Liver (tissue), 9 donors: ENCODE measurements around the gene VGLL3. TPM values are rescaled to one million over a fixed set of nuclear protein-coding genes. Genes with fewer than 3 reads are reported as not detected.

Source experiments
- DNase-seq: peaks from one replicate; pipeline ENCODE4 v3.0.0-alpha.2; 2017; ENCODE audit warnings: low spot score
- H3K27ac ChIP-seq, 2 donors: one replicate each; pipeline ENCODE4 v1.7.0; 2013; ENCODE audit warnings: inconsistent platforms in 2 of 2, low read length in 2 of 2, control low read depth in 1 of 2, low read depth in 1 of 2, mild to moderate bottlenecking in 1 of 2
- H3K27me3 ChIP-seq, 4 donors: one replicate each; pipeline versions ENCODE4 v1.6.1 to v1.7.0; 2013; ENCODE audit warnings: low read length in 3 of 4, inconsistent platforms in 1 of 4, mild to moderate bottlenecking in 1 of 4, moderate library complexity in 1 of 4; ENCODE audit not compliant: control insufficient read depth in 4 of 4, insufficient read depth in 4 of 4
- H3K36me3 ChIP-seq, 4 donors: one replicate each; pipeline versions ENCODE4 v1.6.1 to v1.7.0; 2013; ENCODE audit warnings: low read length in 3 of 4, mild to moderate bottlenecking in 3 of 4, low read depth in 1 of 4, moderate library complexity in 1 of 4; ENCODE audit not compliant: control insufficient read depth in 4 of 4, insufficient read depth in 3 of 4
- H3K4me1 ChIP-seq, 4 donors: one replicate each; pipeline versions ENCODE4 v1.6.1 to v1.7.0; 2013; ENCODE audit warnings: low read length in 3 of 4, mild to moderate bottlenecking in 3 of 4, moderate library complexity in 1 of 4; ENCODE audit not compliant: control insufficient read depth in 4 of 4, insufficient read depth in 4 of 4
- H3K4me3 ChIP-seq, 3 donors: one replicate each; pipeline versions ENCODE4 v1.6.1 to v1.7.0; 2013; ENCODE audit warnings: low read length in 3 of 3, control low read depth in 1 of 3, low read depth in 1 of 3, mild to moderate bottlenecking in 1 of 3
- H3K9ac ChIP-seq, 2 donors: one replicate each; pipeline ENCODE4 v1.7.0; 2013; ENCODE audit warnings: low read length in 2 of 2, mild to moderate bottlenecking in 2 of 2, moderate library complexity in 2 of 2, control low read depth in 1 of 2, low read depth in 1 of 2
- H3K9me3 ChIP-seq, 4 donors: one replicate each; pipeline versions ENCODE4 v1.6.1 to v1.7.0; 2013; ENCODE audit warnings: low read length in 3 of 4; ENCODE audit not compliant: control insufficient read depth in 4 of 4
- ATF3 ChIP-seq: IDR thresholded peaks from 2 replicates; pipeline ENCODE4 v1.6.1; 2016; ENCODE audit warnings: antibody characterized with exemption
- CTCF ChIP-seq: fragments of 150-350 bp; IDR thresholded peaks from 2 replicates; pipeline ENCODE4 v1.5.1; 2017; ENCODE audit warnings: improper control_type of control experiment, low read depth, low read length; ENCODE audit not compliant: missing input control
- EGR1 ChIP-seq, 2 donors: IDR thresholded peaks; 2 replicates each; pipeline ENCODE4 v1.6.1; 2016 to 2018; ENCODE audit warnings: antibody characterized with exemption in 2 of 2, low read depth in 2 of 2
- FOXA1 ChIP-seq: IDR thresholded peaks from 2 replicates; pipeline ENCODE4 v1.6.1; 2016; ENCODE audit warnings: antibody characterized with exemption
- FOXA2 ChIP-seq: IDR thresholded peaks from 2 replicates; pipeline ENCODE4 v1.6.1; 2016; ENCODE audit warnings: antibody characterized with exemption
- GABPA ChIP-seq, 2 donors: IDR thresholded peaks in 1 of 2; conservative IDR thresholded peaks in 1 of 2; 2 replicates each; pipeline ENCODE4 v1.6.1; 2016; ENCODE audit warnings: antibody characterized with exemption in 2 of 2, mild to moderate bottlenecking in 1 of 2, moderate library complexity in 1 of 2
- HNF4A ChIP-seq, 2 donors: conservative IDR thresholded peaks; 2 replicates each; pipeline ENCODE4 v1.6.1; 2016; ENCODE audit warnings: antibody characterized with exemption in 2 of 2, mild to moderate bottlenecking in 2 of 2
- HNF4G ChIP-seq: IDR thresholded peaks from 2 replicates; pipeline ENCODE4 v1.6.1; 2016; ENCODE audit warnings: antibody characterized with exemption
- JUND ChIP-seq, 2 donors: IDR thresholded peaks; 2 replicates each; pipeline ENCODE4 v1.6.1; 2016; ENCODE audit warnings: antibody characterized with exemption in 2 of 2
- MAX ChIP-seq: IDR thresholded peaks from 2 replicates; pipeline ENCODE4 v1.6.1; 2016; ENCODE audit warnings: antibody characterized with exemption
- NR2F2 ChIP-seq: IDR thresholded peaks from 2 replicates; pipeline ENCODE4 v1.6.1; 2016; ENCODE audit warnings: antibody characterized with exemption
- RAD21 ChIP-seq, 2 donors: IDR thresholded peaks; 2 replicates each; pipeline ENCODE4 v1.6.1; 2016; ENCODE audit warnings: antibody characterized with exemption in 2 of 2, mild to moderate bottlenecking in 2 of 2
- REST ChIP-seq: IDR thresholded peaks from 2 replicates; pipeline ENCODE4 v1.6.1; 2016; ENCODE audit warnings: antibody characterized with exemption, mild to moderate bottlenecking
- RXRA ChIP-seq, 2 donors: IDR thresholded peaks; 2 replicates each; pipeline ENCODE4 v1.6.1; 2017 to 2018; ENCODE audit warnings: antibody characterized with exemption in 2 of 2, mild to moderate bottlenecking in 1 of 2
- SP1 ChIP-seq: IDR thresholded peaks from 2 replicates; pipeline ENCODE4 v1.6.1; 2018; ENCODE audit warnings: antibody characterized with exemption, mild to moderate bottlenecking
- TAF1 ChIP-seq: conservative IDR thresholded peaks from 2 replicates; pipeline ENCODE4 v1.6.1; 2016; ENCODE audit warnings: antibody characterized with exemption, mild to moderate bottlenecking
- YY1 ChIP-seq: IDR thresholded peaks from 2 replicates; pipeline ENCODE4 v1.6.1; 2016; ENCODE audit warnings: antibody characterized with exemption, mild to moderate bottlenecking
- ZBTB33 ChIP-seq: IDR thresholded peaks from 2 replicates; pipeline ENCODE4 v1.6.1; 2016; ENCODE audit warnings: antibody characterized with exemption
- WGBS: extraction: QIAGEN DNeasy Blood & Tissue Kit; methylation state at CpG from one replicate; pipeline ENCODE4 v1.1.7; 2013; 5-methylcytosine and 5-hydroxymethylcytosine counted together
- polyA plus RNA-seq, 2 donors: library from polyadenylated mRNA; stranded (reverse) in 1 of 2; unstranded in 1 of 2; fragments of 200-250 nt in 1 of 2; fragments of >200 nt in 1 of 2; fragmentation: Nextera tagmentation in 1 of 2; extraction: Ambion mirVana in 1 of 2; gene quantifications; one replicate each; pipeline versions ENCODE4 v1.2.1 to v1.2.3, GENCODE V29; 2013 to 2015
- total RNA-seq, 2 donors: library from RNA; depleted of rRNA; stranded (reverse); fragments of >200 nt; gene quantifications; one replicate each; pipeline ENCODE4 v1.2.3, GENCODE V29; 2014
- donor health status: healthy.
- donor health status: healthy.
- donor health status: healthy.
- donor health status: healthy.
- donor health status: healthy.

Gene VGLL3
- total and polyA plus RNA-seq, 4 donors = 0.08 to 1.3 (median 0.63) TPM

GRCh38 chr3:87035339-87035738 lies 44.4 kb upstream of the VGLL3 start:
- DNase-seq = no peak
- 80% methylated on average over 3 of the region's 3 CpGs for WGBS
- H3K27ac ChIP-seq = no peak overlapping the region
- TF ChIP-seq RXRA (IDR thresholded peaks at IDR 0.05) (no peak), JUND (IDR thresholded peaks at IDR 0.05) (no peak), ZBTB33 (no peak), YY1 (no peak), FOXA2 (no peak), MAX (no peak), NR2F2 (no peak), EGR1 (IDR thresholded peaks at IDR 0.05; ENCODE audit: low read depth in 2 of 2) (no peak), REST (no peak), HNF4A (conservative IDR thresholded peaks at IDR 0.05) (no peak)
- no peak overlapping the region for H3K4me3 ChIP-seq
- no peaks in the 10 kb centered on the region for H3K4me1 ChIP-seq
- no peaks in the 10 kb centered on the region for H3K27me3 ChIP-seq
- no peaks in the 10 kb centered on the region for H3K36me3 ChIP-seq
- H3K9ac ChIP-seq = no peak overlapping the region
- no peaks in the 10 kb centered on the region for H3K9me3 ChIP-seq

- H3K9ac ChIP-seq = no peak overlapping the region
- WGBS = 45% methylated on average over 1 of the region's 1 CpG
- H3K27ac ChIP-seq = no peak overlapping the region
- no peak overlapping the region for H3K4me3 ChIP-seq
- no peaks in the 10 kb centered on the region for H3K9me3 ChIP-seq
- no peaks in the 10 kb centered on the region for H3K4me1 ChIP-seq
- H3K27me3 ChIP-seq = no peaks in the 10 kb centered on the region
- no peak for TF ChIP-seq FOXA1
- no peak for TF ChIP-seq REST
- no peak for TF ChIP-seq YY1
- no peak for TF ChIP-seq FOXA2
- no peak for TF ChIP-seq TAF1
- TF ChIP-seq SP1 = no peak
- no peak for TF ChIP-seq NR2F2
- TF ChIP-seq RXRA (IDR thresholded peaks at IDR 0.05) = no peak
- no peak for TF ChIP-seq HNF4G
- TF ChIP-seq CTCF = no peak
- TF ChIP-seq RAD21 (IDR thresholded peaks at IDR 0.05) = no peak
- TF ChIP-seq HNF4A (conservative IDR thresholded peaks at IDR 0.05) = no peak
- no peak for TF ChIP-seq EGR1 (IDR thresholded peaks at IDR 0.05; ENCODE audit: low read depth in 2 of 2)
- no peak for TF ChIP-seq ATF3
- no peak for TF ChIP-seq GABPA (IDR thresholded peaks at IDR 0.05 in 1 of 2, conservative IDR thresholded peaks at IDR 0.05 in 1 of 2)
- no peaks in the 10 kb centered on the region for H3K36me3 ChIP-seq
- no peak for DNase-seq
Measured at GRCh38 chr3:87033205-87033604, 42.3 kb upstream of the VGLL3 start.
